Measurements from ENCODE around the gene FAP. TPM values are rescaled to one million over a fixed set of nuclear protein-coding genes. Genes with fewer than 3 reads are reported as not detected.

The FAP gene, protein sequence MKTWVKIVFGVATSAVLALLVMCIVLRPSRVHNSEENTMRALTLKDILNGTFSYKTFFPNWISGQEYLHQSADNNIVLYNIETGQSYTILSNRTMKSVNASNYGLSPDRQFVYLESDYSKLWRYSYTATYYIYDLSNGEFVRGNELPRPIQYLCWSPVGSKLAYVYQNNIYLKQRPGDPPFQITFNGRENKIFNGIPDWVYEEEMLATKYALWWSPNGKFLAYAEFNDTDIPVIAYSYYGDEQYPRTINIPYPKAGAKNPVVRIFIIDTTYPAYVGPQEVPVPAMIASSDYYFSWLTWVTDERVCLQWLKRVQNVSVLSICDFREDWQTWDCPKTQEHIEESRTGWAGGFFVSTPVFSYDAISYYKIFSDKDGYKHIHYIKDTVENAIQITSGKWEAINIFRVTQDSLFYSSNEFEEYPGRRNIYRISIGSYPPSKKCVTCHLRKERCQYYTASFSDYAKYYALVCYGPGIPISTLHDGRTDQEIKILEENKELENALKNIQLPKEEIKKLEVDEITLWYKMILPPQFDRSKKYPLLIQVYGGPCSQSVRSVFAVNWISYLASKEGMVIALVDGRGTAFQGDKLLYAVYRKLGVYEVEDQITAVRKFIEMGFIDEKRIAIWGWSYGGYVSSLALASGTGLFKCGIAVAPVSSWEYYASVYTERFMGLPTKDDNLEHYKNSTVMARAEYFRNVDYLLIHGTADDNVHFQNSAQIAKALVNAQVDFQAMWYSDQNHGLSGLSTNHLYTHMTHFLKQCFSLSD
- total RNA-seq (1 to 10 TPM; 1.2 to 2.6 TPM), polyA plus RNA-seq (ENCODE audit: insufficient read depth, low read depth, low replicate concordance) (5.6 TPM)
- long read RNA-seq, donor 1, transcript FAP-201 (26 exons, 2,780 nt) = major isoform, 5 of 13 reads
- long read RNA-seq, donor 1, partial matches to known transcripts = 7 of 13 reads
- long read RNA-seq, donor 1, other reads (novel, unspliced or antisense) = 0 of 13 reads
- long read RNA-seq, donor 2, partial matches to known transcripts = 0 of 3 reads
- long read RNA-seq, donor 2, other reads (novel, unspliced or antisense) = 0 of 3 reads

- Histone ChIP-seq H3K27ac (peak within 1 kb of the TSS in 1 of 2 donors; percentile 29), H3K27me3 (no peaks in the 10 kb centered on the region), H3K4me1 (peaks cover 6% of the 10 kb centered on the region), H3K4me3 (no peak within 1 kb of the TSS), H3K9me3 (no peaks in the 10 kb centered on the region), H3K36me3 (ENCODE audit: low read depth, missing control alignments) (no peaks in the 10 kb centered on the region)
- intact Hi-C loops (cut with DNase I; ENCODE audit: low total_unique reads) = no loop called here
- no peak for DNase-seq
- WGBS, 2 donors = 42 to 47% methylated on average over 6 of the region's 6 CpGs
- TF ChIP-seq, protein P1, sequence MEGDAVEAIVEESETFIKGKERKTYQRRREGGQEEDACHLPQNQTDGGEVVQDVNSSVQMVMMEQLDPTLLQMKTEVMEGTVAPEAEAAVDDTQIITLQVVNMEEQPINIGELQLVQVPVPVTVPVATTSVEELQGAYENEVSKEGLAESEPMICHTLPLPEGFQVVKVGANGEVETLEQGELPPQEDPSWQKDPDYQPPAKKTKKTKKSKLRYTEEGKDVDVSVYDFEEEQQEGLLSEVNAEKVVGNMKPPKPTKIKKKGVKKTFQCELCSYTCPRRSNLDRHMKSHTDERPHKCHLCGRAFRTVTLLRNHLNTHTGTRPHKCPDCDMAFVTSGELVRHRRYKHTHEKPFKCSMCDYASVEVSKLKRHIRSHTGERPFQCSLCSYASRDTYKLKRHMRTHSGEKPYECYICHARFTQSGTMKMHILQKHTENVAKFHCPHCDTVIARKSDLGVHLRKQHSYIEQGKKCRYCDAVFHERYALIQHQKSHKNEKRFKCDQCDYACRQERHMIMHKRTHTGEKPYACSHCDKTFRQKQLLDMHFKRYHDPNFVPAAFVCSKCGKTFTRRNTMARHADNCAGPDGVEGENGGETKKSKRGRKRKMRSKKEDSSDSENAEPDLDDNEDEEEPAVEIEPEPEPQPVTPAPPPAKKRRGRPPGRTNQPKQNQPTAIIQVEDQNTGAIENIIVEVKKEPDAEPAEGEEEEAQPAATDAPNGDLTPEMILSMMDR (IDR thresholded peaks at IDR 0.05) = no peak
- TF ChIP-seq POLR2A (IDR thresholded peaks at IDR 0.05) = no peak
Observed at GRCh38 chr2:162243294-162243693, at the start of gene FAP. TSS of gene FAP (minus strand) at chr2:162243445. CDS start at chr2:162243327, 118 bp downstream.

GRCh38 chr2:162291748-162292147 is 48.5 kb upstream of the FAP start:
- intact Hi-C loops (cut with DNase I; ENCODE audit: low total_unique reads) = no loop called here
- Histone ChIP-seq H3K9me3 (no peaks in the 10 kb centered on the region), H3K4me3 (no peak overlapping the region), H3K4me1 (no peaks in the 10 kb centered on the region), H3K27ac (no peak overlapping the region), H3K27me3 (no peaks in the 10 kb centered on the region), H3K36me3 (ENCODE audit: low read depth, missing control alignments) (no peaks in the 10 kb centered on the region)
- no peak for TF ChIP-seq POLR2A (IDR thresholded peaks at IDR 0.05)
- TF ChIP-seq, protein P1 (IDR thresholded peaks at IDR 0.05) = no peak
- WGBS, 2 donors = 90 to 95% methylated on average over 3 of the region's 3 CpGs
- DNase-seq = no peak

DNA sequence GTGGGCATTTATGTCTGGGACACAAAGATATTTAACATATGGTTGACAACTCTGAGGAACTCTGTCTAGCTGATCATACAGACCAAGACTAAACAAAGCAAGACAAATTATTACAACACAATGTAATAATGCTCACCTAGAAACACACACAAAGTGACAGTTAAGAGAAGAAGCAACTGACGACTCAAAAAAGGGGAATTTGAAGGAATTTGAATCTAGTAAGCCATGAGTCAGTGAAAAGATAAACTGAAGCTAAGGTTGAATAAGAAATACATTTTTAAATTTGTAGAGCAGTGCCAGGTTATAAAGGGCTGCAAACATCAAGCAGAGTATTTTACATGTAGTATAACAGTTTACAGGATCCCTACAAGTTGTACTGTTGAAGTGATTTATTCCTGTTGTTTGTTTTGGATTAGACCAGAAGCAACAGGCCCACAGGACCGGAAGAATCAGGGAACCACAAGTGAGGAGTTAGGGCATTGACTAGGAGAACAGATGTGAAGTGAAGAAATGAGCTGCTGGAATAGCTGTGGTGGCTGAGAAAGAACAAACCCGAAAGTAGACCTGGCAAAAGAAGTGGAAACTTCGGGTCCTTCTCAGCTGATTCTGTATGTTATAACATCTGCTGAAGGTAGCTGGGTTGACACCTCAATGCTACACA is 39.6 kb upstream of the FAP start:
- WGBS, 2 donors = 71 to 89% methylated on average over 4 of the region's 4 CpGs
- no peak overlapping the region for H3K4me3 ChIP-seq
- H3K27me3 ChIP-seq = no peaks in the 10 kb centered on the region
- H3K27ac ChIP-seq = no peak overlapping the region
- no peaks in the 10 kb centered on the region for H3K9me3 ChIP-seq
- H3K36me3 ChIP-seq (ENCODE audit: low read depth, missing control alignments) = no peaks in the 10 kb centered on the region
- H3K4me1 ChIP-seq = no peaks in the 10 kb centered on the region
- intact Hi-C loops (cut with DNase I; ENCODE audit: low total_unique reads) = no loop called here
- DNase-seq = no peak
- no peak for TF ChIP-seq POLR2A (IDR thresholded peaks at IDR 0.05)
- TF ChIP-seq, protein P1 (IDR thresholded peaks at IDR 0.05) = no peak

GRCh38 chr2:162280654-162281053 is 37.4 kb upstream of the FAP start:
- intact Hi-C loops (cut with DNase I; ENCODE audit: low total_unique reads) = no loop called here
- TF ChIP-seq POLR2A (IDR thresholded peaks at IDR 0.05) = no peak
- TF ChIP-seq, protein P1 (IDR thresholded peaks at IDR 0.05) = no peak
- 89 to 97% methylated on average over 1 of the region's 1 CpG for WGBS, 2 donors
- Histone ChIP-seq H3K36me3 (ENCODE audit: low read depth, missing control alignments) (no peaks in the 10 kb centered on the region), H3K27me3 (no peaks in the 10 kb centered on the region), H3K9me3 (no peaks in the 10 kb centered on the region), H3K4me3 (no peak overlapping the region), H3K4me1 (no peaks in the 10 kb centered on the region), H3K27ac (no peak overlapping the region)
- no peak for DNase-seq

All from testis (tissue), 5 donors.